ENCODE data around the gene CHCHD5. TPM values are rescaled to one million over a fixed set of nuclear protein-coding genes. Genes with fewer than 3 reads are reported as not detected.
"Not testable (repeated sequence)": the region's sequence is repeated elsewhere in the genome, so short reads cannot be mapped to it uniquely, and the experiment has no call there.

CHCHD5 gene, protein sequence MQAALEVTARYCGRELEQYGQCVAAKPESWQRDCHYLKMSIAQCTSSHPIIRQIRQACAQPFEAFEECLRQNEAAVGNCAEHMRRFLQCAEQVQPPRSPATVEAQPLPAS
- 21.2 TPM for total RNA-seq

DNA sequence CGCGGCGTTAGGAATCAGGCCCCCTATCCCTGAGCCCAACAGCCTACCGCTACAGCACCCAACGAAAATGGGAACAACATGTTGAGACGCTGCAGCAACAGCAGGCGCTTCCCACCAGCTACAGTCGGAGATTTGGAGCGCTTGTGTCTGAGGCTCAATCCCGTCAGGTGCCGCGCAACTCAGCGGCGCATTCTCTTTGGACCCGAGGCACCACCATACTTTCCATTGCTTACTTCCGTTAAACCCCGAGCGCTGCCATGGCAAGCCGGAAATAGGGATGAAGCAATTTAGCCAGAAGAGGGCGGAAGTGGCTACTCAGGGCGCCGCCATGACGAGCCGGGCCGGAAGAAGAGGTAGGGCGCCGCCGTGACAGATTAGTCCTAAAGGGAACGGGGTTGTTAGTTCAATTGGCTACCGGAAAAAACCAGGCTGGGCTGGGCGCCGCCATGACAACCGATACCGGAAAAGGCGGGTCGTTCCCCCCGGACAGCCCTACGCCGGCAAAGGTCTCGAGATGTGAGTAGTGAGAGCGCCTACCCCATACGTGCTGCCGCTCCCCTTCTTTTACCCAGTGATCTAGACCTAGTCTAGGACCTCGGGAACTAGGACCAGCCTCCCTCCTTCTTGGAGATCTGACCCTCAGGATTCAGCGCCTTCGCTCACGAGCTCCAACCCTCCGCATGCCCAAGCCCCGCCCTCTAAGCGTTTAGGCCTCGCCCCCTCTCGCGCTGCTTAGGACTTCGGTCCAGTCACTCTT is at the start of gene CHCHD5:
CHCHD5 (plus strand) TSS at position 476 of the 757 bp plus-strand sequence; CDS start at position 515, 39 bp downstream.
- ATAC-seq: peak; percentile 96
- intact Hi-C loops (cut with DNase I): loop anchor here (10.0 kb wide), 1 partner anchor 60 kb away; the partner anchor contains the start of gene SLC20A1
- DNase-seq (ENCODE audit: low spot score): peak; percentile 97

DNA sequence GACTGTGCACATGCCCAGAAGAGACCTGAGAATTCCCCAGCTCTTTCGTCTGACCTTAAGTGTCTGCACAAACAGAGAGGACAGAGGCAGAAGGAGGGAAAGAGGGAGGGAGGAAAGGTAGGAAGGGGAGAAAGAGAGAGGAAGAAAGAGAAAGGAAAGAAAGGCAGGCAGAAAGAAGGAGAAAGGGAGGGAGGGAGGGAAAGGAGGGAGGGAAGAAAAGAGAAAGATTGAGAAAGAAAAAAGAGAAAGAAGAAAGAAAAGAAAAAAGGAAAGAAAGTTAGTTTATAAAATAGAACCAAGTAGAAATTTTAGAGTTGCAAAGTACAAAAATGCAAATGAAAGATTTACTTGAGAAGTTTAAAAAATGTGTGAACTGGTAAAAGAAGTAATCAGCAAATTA is 49.6 kb upstream of the CHCHD5 start:
- ATAC-seq: no peak
- DNase-seq (ENCODE audit: low spot score): no peak
- intact Hi-C loops (cut with DNase I): no loop called here

DNA sequence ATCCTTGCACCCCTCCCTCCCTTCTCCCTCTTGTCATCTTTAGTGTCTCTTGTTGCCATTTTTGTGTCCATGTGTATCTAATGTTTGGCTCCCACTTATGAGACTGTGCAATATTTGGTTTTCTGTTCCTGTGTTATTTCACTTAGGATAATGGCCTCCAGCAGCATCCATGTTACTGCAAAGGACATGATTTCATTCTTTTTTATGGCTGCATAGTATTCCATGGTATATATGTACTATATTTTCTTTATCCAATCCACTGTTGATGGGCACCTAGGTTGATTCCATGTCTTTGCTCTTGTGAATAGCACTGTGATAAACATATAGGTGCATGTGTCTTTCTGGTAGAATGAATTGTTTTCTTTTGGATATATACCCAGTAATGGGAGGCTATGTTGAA is 47.7 kb upstream of the CHCHD5 start:
- DNase-seq (ENCODE audit: low spot score); intact Hi-C loops (cut with DNase I); ATAC-seq: not testable (repeated sequence)

DNA sequence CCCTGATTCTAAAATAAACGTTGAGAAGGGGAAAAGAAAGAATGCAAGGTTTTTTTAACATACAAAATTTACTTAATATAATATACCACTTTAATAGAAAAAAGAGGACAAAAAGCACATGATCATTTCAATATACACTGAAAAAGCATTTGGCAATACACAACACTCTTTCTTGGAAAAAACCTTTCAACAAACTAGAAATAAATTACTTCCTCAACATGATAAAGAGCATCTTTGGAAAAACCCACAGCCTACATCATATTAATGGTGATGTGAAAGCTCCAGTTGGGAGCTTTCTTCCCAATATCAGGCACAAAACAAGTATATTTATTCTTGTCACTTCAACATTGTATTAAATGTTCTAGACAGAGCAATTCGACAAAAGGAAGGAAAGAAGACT is 45.1 kb upstream of the CHCHD5 start:
- intact Hi-C loops (cut with DNase I): no loop called here
- no peak for ATAC-seq
- DNase-seq (ENCODE audit: low spot score): no peak

DNA sequence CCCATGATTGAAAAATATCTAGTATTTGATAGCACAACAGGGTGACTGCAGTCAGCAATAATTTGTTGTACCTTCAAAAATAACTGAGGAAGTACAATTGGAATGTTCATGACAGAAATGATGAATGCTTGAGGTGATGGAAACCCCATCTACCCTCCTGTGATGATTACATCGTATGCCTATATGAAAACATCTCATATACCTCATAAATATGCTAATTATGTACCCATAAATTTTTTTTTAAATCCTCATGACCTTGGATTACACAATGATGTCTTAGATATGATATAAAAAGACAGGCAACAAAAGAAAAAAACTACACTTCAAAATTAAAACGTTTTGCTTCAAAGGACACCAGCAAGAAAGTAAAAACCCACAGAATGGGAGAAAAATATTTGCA is 43.5 kb upstream of the CHCHD5 start:
- DNase-seq (ENCODE audit: low spot score) (no peak), ATAC-seq (no peak)
- intact Hi-C loops (cut with DNase I): no loop called here

DNA sequence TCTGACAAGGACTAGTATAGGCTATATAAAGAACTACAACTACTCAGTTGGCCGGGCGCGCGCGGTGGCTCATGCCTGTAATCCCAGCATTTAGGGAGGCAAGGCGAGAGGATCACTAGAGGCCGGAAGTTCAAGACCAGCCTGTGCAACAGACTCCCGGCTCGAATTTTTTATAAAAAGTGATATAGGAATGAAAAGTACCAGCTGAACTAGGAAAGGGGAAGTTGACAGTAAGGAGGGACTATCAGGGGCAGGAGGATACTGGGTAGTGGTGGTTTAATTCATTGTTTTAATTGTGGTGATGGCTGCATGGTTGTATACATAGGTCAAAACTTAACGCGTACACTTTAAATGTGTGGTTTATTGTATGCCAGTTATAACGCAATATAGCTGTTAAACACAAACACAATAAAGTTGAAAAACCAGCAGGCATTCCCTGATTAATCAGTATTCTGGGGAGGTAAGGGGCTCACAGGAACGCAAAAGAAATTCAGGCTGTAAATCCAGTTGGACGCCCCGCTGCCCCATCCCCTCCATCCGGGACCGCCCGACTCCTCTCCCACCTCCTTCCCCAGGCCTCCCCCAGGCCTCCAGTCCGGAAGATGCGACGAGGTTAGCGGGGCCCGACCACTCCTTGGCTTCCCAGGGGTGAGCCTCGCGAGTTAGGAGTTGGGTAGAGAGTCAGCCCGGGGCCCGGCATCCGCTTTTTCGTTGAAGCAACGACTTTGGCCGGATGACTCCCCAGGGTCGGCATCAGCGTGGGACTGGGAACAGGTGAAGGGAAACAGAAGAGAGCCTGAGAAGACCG is 42.9 kb upstream of the CHCHD5 start:
- DNase-seq (ENCODE audit: low spot score): peak; percentile 75
- ATAC-seq: peak; percentile 89
- intact Hi-C loops (cut with DNase I): no loop called here

DNA sequence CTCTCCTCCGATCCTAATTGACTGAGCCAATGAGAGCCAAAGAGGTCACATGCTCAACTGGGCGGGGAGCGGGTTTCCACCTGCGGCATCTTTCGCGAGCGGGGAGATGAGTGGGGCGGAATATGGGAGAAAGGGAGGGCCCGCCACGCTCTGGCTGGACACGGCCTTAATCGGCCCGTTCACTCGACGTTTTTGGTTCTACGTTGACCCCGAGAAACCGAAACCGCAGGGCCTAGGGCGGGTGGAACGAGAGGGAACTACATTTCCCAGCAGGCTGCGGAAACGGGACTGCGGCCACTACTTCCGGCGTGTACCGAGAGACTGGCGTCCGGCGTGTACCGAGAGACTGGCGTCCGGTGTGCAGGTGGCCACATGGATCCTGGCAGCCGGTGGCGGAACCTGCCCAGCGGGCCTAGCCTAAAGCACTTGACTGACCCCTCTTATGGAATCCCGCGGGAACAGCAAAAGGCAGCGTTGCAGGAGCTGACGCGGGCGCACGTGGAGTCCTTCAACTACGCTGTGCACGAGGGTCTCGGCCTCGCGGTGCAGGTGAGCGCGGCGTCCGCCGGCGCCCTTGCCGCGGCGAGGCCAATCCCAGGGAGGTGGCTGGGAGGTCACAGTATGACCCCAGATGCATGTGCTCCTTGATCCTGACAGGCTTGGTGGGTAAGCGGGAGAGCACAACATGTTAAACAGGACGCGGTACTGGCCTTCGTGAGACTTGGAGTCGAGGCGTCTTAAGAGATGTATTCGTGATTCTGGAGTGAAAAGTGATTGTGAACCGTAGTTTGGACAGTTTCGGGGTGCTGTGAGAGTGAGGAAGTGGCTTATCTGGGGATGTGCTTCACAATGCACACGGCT is 42.1 kb upstream of the CHCHD5 start, which contains the start of gene POLR1B:
POLR1B (plus strand) TSS at position 343 of the 861 bp plus-strand sequence; CDS start at position 373, 30 bp downstream.
- ATAC-seq: peak; percentile 97
- DNase-seq (ENCODE audit: low spot score): peak; percentile 89
- intact Hi-C loops (cut with DNase I): no loop called here

DNA sequence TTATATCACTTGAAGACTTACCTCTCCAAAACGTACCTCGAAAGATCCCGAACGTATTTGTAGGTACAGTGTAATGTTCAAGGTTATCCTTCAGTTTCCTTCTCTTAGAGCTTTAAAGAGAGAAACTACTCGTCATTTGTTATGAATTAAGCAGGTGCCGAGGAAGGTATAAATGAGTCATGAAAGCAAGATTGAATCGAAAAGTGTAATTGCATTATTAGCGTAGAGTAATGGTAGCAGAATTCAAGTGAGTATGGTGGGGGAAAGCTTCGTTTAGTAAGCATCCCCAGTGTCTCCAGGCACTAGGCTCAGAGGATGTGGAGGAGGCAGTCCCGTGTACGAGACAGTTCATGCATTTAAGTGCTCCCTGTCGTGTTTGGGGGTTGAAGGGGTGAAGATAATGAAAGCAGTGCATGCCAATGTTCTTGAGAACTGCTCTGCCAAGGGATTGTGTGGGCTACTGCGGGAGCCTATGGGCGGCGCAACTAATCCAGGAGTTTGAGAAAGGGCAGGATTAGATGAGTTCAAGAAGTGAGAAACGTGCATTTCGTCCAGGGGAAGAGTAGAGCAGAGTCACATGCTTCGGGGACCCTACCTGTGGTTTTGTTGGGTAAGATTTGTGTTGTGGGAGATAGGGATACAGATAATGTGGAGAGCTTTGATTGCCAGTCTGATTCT is 41.3 kb upstream of the CHCHD5 start:
- no peak for ATAC-seq
- intact Hi-C loops (cut with DNase I): no loop called here
- no peak for DNase-seq (ENCODE audit: low spot score)

DNA sequence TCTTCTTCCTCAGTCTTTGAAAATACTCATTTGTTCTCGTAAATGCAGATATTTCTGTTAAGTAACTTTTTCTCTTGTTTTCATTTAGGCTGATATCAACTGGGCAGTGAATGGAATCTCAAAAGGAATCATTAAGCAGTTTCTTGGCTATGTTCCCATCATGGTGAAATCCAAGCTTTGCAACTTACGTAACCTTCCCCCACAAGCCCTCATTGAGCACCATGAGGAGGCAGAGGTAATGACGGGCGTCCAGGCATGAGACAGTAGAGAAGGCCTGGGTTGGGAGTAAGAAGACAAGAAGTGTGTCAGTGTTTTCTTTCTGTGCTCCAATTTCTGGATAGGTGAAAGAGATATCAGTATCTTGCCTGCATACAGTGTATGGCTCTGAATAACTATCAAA is 37.1 kb upstream of the CHCHD5 start:
- ATAC-seq: peak; percentile 65
- no peak for DNase-seq (ENCODE audit: low spot score)
- intact Hi-C loops (cut with DNase I): no loop called here

DNA sequence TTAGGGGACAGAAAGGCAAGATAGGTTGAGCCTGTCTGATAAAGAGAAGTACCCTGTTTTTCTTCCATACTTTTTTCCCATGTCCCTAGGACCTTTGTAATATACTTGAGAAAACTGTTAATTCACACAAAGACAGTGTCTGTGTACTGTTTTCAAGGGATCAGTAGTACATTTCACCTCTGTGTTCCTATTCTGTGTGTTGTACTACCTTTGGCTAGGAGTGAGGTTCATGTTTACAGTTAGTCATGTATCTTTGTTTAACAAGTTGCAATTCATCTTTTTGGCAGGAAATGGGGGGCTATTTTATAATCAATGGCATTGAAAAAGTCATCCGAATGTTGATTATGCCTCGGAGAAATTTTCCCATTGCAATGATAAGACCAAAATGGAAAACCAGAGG is 35.4 kb upstream of the CHCHD5 start:
- intact Hi-C loops (cut with DNase I): no loop called here
- DNase-seq (ENCODE audit: low spot score): no peak
- ATAC-seq: no peak

DNA sequence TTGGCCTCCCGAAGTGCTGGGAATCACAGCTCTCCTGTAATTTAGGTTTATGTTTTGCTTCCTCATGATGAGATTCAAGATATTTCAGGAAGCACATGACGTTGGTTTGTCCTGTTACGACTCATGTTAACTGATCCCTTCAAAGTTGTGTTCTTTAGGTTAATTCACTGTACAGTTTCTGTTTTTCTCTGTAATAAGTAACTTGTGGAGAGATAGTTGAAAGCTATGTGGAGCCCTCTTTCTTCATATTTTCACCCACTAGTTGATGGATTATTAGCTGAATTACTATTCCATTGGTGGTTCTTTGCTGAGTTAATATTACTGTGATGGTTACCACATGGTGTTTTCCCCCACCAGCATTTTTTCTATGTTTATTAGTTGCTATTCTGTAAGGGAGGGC is 18.3 kb upstream of the CHCHD5 start:
- DNase-seq (ENCODE audit: low spot score): no peak
- intact Hi-C loops (cut with DNase I): no loop called here
- no peak for ATAC-seq

DNA sequence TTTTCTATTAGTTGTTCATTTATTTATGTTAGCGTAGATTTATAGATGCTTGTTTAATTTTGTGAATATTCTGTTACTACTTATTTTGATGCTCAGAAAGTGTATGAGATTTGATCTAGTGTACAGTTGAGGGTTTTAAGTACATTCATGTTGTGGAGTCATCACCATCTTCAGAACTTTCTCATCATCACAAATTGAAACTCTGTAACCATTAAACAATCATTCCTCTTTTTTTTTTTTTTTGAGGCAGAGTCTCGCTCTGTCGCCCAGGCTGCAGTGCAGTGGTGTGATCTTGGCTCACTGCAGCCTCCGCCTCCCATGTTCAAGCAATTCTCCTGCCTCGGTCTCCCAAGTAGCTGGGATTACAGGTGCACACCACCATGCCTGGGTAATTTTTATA is 17.9 kb upstream of the CHCHD5 start:
- DNase-seq (ENCODE audit: low spot score); intact Hi-C loops (cut with DNase I); ATAC-seq: not testable (repeated sequence)

DNA sequence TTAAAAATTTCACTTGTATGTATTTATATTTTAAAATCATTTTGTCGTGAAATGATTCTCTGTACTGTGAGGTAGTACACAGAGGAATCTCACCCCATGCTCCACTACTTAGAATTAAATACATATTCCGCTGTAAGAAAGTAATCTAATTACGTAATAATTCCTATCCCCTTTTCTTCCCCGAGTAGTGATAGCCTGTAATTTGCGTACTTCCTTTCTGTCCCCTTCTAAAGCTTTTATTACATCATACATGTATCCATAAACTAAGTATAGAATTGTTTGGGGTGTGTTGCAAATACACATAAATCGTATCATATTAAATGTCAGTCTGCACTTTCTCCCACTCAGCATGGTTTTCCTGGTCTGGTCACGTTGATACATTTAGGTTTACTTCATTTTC is 12.4 kb upstream of the CHCHD5 start:
- no peak for DNase-seq (ENCODE audit: low spot score)
- intact Hi-C loops (cut with DNase I): no loop called here
- no peak for ATAC-seq

DNA sequence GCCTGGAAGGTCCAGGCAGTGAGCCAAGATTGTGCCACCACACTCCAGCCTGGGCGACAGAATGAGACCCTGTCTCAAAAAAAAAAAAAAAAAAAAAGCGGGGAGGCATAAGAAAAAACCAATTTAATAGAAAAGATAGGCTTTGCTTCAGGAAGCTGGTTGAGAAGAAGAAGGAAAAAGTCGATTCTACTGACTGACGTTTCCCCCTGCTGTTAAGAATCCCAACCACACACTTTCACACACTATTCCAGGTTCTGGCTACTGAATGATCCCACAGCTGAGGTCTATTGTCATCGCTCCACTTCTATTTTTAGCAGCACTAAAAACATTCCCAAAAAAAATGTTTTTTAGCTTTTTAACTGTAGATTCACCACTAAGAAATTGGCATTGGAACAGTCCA is 6.7 kb upstream of the CHCHD5 start:
- ATAC-seq: no peak
- intact Hi-C loops (cut with DNase I): no loop called here

DNA sequence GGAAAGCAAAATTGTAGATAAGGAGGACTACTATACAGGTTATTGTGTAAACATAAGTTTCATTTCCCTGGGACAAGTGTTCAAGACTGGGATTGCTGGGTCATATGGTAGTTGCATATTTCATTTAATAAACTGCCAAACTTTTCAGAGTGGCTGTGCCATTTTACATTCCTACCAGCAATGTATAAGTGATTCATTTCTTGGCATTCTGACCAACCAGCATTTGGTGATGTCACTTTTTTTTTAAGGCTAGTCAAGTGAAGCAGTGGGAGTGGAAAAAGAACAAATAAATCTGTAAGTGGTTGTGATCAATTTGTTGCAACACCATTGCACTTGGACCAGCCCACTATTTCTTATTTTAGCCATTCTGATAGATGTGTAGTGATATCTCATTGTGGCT is 5.2 kb upstream of the CHCHD5 start:
- no peak for DNase-seq (ENCODE audit: low spot score)
- ATAC-seq: no peak
- intact Hi-C loops (cut with DNase I): no loop called here

More for the DNA sequence above, 6.7 kb upstream of the CHCHD5 start:
- no peak for DNase-seq (ENCODE audit: low spot score)

DNA sequence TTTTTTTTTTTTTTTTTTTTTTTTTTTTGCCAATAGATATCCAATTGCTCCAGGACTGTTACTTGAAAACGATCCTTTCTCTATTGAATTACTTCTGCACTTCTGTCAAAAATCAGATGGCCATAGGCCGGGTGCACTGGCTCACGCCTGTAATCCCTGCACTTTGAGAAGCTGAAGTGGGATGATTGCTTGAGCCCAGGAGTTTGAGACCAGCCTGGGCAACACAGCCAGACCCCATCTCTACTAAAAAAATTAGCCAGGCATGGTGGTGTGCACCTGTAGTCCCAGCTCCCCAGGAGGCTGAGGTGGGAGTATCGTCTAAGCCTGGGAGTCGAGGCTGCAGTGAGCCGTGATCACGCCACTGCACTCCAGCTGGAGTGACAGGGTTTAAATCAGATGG is 4.3 kb upstream of the CHCHD5 start:
- intact Hi-C loops (cut with DNase I): loop anchor here (10.0 kb wide), 1 partner anchor 65 kb away; the partner anchor contains the start of gene SLC20A1
- DNase-seq (ENCODE audit: low spot score): no peak
- no peak for ATAC-seq

DNA sequence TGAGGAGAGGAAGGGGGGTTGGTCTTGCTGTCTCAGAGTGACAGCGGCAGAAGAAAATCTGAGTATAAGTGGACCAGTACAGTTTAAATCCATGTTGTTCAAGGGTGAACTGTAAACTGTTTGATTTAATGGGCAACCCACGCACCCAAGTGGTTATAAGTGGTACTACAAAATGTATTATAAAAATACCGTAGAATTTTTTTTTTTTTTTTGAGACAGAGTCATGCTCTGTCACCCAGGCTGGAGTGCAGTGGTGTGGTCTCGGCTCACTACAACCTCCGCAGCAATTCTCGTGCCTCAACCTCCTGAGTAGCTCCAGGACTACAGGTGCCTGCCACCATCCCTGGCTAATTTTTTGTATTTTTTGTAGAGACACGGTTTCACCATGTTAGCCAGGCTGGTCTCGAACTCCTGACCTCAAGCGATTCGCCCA is 2.1 kb upstream of the CHCHD5 start:
- DNase-seq (ENCODE audit: low spot score): no peak
- ATAC-seq: no peak
- intact Hi-C loops (cut with DNase I): loop anchor here (10.0 kb wide), 1 partner anchor 62 kb away; the partner anchor contains the start of gene SLC20A1

DNA sequence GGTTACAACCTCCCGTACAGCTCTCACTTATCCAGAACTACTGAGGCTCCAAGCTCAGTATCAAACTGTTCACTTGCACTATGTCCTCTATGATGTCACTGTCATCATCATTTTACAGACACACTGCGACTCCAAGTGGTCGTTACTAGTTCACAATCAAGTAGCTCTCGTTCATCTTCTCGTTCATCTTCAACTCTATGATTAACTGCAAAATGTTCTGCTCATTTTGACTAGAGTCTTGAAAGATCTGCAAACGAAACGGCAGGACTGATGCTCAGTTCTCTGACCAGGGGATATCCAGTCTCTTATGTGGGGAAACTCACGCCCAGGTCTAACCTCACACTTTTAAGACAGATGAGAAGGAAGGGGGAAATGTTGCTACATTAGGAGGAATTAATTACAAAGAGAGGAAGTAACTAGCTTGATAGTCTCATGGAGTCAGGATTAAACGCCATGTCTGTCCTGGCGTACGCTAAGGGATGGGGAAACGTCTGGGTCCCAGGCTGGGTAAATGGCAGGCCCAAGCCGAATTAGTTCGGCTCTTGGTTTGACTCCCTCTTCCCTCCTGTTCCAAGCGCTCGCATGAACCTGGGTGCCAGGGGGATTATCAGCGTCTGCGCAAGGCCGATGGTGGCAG is 794 bp upstream of the CHCHD5 start:
- DNase-seq (ENCODE audit: low spot score) (no peak), ATAC-seq (peak; percentile 12)
- intact Hi-C loops (cut with DNase I): loop anchor here (10.0 kb wide), 1 partner anchor 61 kb away; the partner anchor contains the start of gene SLC20A1

Measured in sciatic nerve (tissue), 2 donors.